ENCODE data around the gene SLC27A5. TPM values are rescaled to one million over a fixed set of nuclear protein-coding genes. Genes with fewer than 3 reads are reported as not detected.
A peak's percentile ranks its signal among the peaks of the same experiment; 100 is the strongest.

SLC27A5 gene
- total and polyA plus RNA-seq, 2 donors (not counting 3 experiments of a cell fraction or from before 2014, with no cell fraction given) = 7.1 to 16.0 TPM

GRCh38 chr19:58521651-58522050, 9.9 kb upstream of the SLC27A5 start:
- dilution Hi-C loops (cut with MboI; ENCODE audit: extremely low pct_ligation_motif_present, low sequenced_read_pairs) (no loop called here), intact Hi-C loops (cut with micrococcal nuclease) (no loop called here)
- Histone ChIP-seq H3K79me2 (ENCODE audit: control insufficient read depth, insufficient read depth, low read length) (peaks cover 24% of the 10 kb centered on the region), H3K36me3 (ENCODE audit: control insufficient read depth in 2 of 2, extremely low read depth in 1 of 2, insufficient read depth in 2 of 2, low read length in 2 of 2) (peaks cover 0 to 5% of the 10 kb centered on the region in 2 experiments), H4K20me1 (replicated peaks; ENCODE audit: control insufficient read depth, extremely low read depth, insufficient read depth, low read length) (no peaks in the 10 kb centered on the region), H2AFZ (ENCODE audit: low read depth, low read length) (peak overlapping the region; percentile 78), H3K9me3 (replicated peaks; ENCODE audit: control insufficient read depth, insufficient read depth, low read length) (no peaks in the 10 kb centered on the region), H3K27ac (ENCODE audit: insufficient read depth, low read depth, low read length) (no peak overlapping the region), H3K4me2 (ENCODE audit: insufficient read depth, low read length) (no peak overlapping the region), H3K9ac (replicated peaks; ENCODE audit: extremely low read depth, insufficient read depth, low read length) (peak overlapping the region; percentile 35), H3K4me1 (ENCODE audit: control insufficient read depth, extremely low read depth, insufficient read depth, low read length) (peaks cover 19% of the 10 kb centered on the region), H3K27me3 (ENCODE audit: control insufficient read depth in 2 of 2, insufficient read depth in 2 of 2, low read length in 2 of 2) (no peaks in the 10 kb centered on the region), H3K9me1 (replicated peaks; ENCODE audit: control insufficient read depth, extremely low read depth, insufficient read depth, low read length) (no peaks in the 10 kb centered on the region), H3K4me3 (replicated peaks in 1 of 3; ENCODE audit: insufficient read depth in 1 of 3, low read depth in 1 of 3, low read length in 3 of 3) (no peak overlapping the region)
- CTCF ChIA-PET = interaction anchor here (0.6 to 4.6 kb wide), 7 partner anchors 10 to 301 kb away, joined by 3 to 111 read pairs (median 13); partner anchors contain the start of genes CHMP2A and TRIM28
- DNase-seq (ENCODE audit: low read depth, low spot score) (no peak), FAIRE-seq (no peak)
- TF ChIP-seq MYC (IDR thresholded peaks at IDR 0.05; ENCODE audit: low read depth, low read length) (no peak), POLR2AphosphoS5 (IDR thresholded peaks at IDR 0.05; ENCODE audit: insufficient read depth, low read depth, low read length) (no peak), CTCF (IDR thresholded peaks at IDR 0.05; ENCODE audit: extremely low read depth in 1 of 2, insufficient read depth in 1 of 2, low read depth in 1 of 2, low read length in 2 of 2) (no peak), POLR2A (IDR thresholded peaks at IDR 0.05; ENCODE audit: low read depth, low read length) (no peak), MAX (IDR thresholded peaks at IDR 0.05; ENCODE audit: insufficient read depth, insufficient read length) (no peak)
- BruUV-seq (replicated peaks) = no TSS peak
- POLR2A ChIA-PET = interaction anchor here (1.1 to 3.4 kb wide), 2 partner anchors 22 kb away, joined by 3 to 20 read pairs; partner anchors contain the start of gene TRIM28

GRCh38 chr19:58520257-58520599, 8.4 kb upstream of the SLC27A5 start:
- H3K4me3 ChIP-seq (replicated peaks in 1 of 3; ENCODE audit: insufficient read depth in 1 of 3, low read depth in 1 of 3, low read length in 3 of 3) = peak overlapping the region; percentile 58 to 83 (median 73)
- TSS peak; percentile 91 for BruUV-seq (replicated peaks)
- H3K79me2 ChIP-seq (ENCODE audit: control insufficient read depth, insufficient read depth, low read length) = peaks cover 30% of the 10 kb centered on the region
- H3K9me1 ChIP-seq (replicated peaks; ENCODE audit: control insufficient read depth, extremely low read depth, insufficient read depth, low read length) = no peaks in the 10 kb centered on the region
- no peak for DNase-seq (ENCODE audit: low read depth, low spot score)
- H4K20me1 ChIP-seq (replicated peaks; ENCODE audit: control insufficient read depth, extremely low read depth, insufficient read depth, low read length) = no peaks in the 10 kb centered on the region
- H3K4me2 ChIP-seq (ENCODE audit: insufficient read depth, low read length) = peak overlapping the region; percentile 84
- intact Hi-C loops (cut with micrococcal nuclease) (no loop called here), dilution Hi-C loops (cut with MboI; ENCODE audit: extremely low pct_ligation_motif_present, low sequenced_read_pairs) (no loop called here)
- peaks cover 19% of the 10 kb centered on the region for H3K4me1 ChIP-seq (ENCODE audit: control insufficient read depth, extremely low read depth, insufficient read depth, low read length)
- H3K36me3 ChIP-seq (ENCODE audit: control insufficient read depth in 2 of 2, extremely low read depth in 1 of 2, insufficient read depth in 2 of 2, low read length in 2 of 2) = peaks cover 0 to 11% of the 10 kb centered on the region in 2 experiments
- no peaks in the 10 kb centered on the region for H3K27me3 ChIP-seq (ENCODE audit: control insufficient read depth in 2 of 2, insufficient read depth in 2 of 2, low read length in 2 of 2)
- ChIA-PET CTCF (interaction anchor here (0.6 to 4.6 kb wide), 25 partner anchors 8 to 302 kb away, joined by 3 to 111 read pairs (median 8); partner anchors contain the start of genes CHMP2A, MZF1, SLC27A5 and TRIM28), POLR2A (interaction anchor here (1.1 to 3.4 kb wide), 3 partner anchors 24 to 55 kb away, joined by 6 to 20 read pairs (median 17); partner anchors contain the start of gene TRIM28)
- peak overlapping the region; percentile 81 for H2AFZ ChIP-seq (ENCODE audit: low read depth, low read length)
- H3K9me3 ChIP-seq (replicated peaks; ENCODE audit: control insufficient read depth, insufficient read depth, low read length) = no peaks in the 10 kb centered on the region
- TF ChIP-seq MAX (IDR thresholded peaks at IDR 0.05; ENCODE audit: insufficient read depth, insufficient read length) = no peak
- TF ChIP-seq GATA2 (IDR thresholded peaks at IDR 0.05; ENCODE audit: insufficient read depth, insufficient read length, low read depth, low read length) = no peak
- no peak for TF ChIP-seq POLR2AphosphoS5 (IDR thresholded peaks at IDR 0.05; ENCODE audit: insufficient read depth, low read depth, low read length)
- no peak for TF ChIP-seq MYC (IDR thresholded peaks at IDR 0.05; ENCODE audit: low read depth, low read length)
- H3K27ac ChIP-seq (ENCODE audit: insufficient read depth, low read depth, low read length) = peak overlapping the region; percentile 69
- FAIRE-seq = no peak
- H3K9ac ChIP-seq (replicated peaks; ENCODE audit: extremely low read depth, insufficient read depth, low read length) = peak overlapping the region; percentile 91

Data from endothelial cell of umbilical vein (primary cell).